T-helper 2 cell treated with Interferon-gamma antibody and Interleukin-4, amounts not matched to agents 5 μg/mL and 100 μg/mL, for 36 hours (primary cell): Measurements from ENCODE around the gene HADHA.

Source experiments
- DNase-seq: peaks from one replicate; pipeline ENCODE4 v3.0.0; 2021; ENCODE audit warnings: low spot score
- H3K27ac Mint-ChIP-seq: one replicate; pipeline ENCODE4 v1.8.0; 2021; ENCODE audit warnings: mild to moderate bottlenecking, mixed read lengths
- H3K27me3 Mint-ChIP-seq: one replicate; pipeline ENCODE4 v1.8.0; 2021; ENCODE audit warnings: low read depth, mixed read lengths
- H3K36me3 Mint-ChIP-seq: one replicate; pipeline ENCODE4 v1.8.0; 2021; ENCODE audit warnings: low read depth, mixed read lengths
- H3K4me1 Mint-ChIP-seq: one replicate; pipeline ENCODE4 v1.8.0; 2021; ENCODE audit warnings: low read depth, mixed read lengths
- H3K4me3 Mint-ChIP-seq: one replicate; pipeline ENCODE4 v1.8.0; 2022; ENCODE audit warnings: mild to moderate bottlenecking, moderate library complexity, mixed read lengths
- H3K9me3 Mint-ChIP-seq: one replicate; pipeline ENCODE4 v1.8.0; 2021; ENCODE audit warnings: mixed read lengths

Gene HADHA

DNA sequence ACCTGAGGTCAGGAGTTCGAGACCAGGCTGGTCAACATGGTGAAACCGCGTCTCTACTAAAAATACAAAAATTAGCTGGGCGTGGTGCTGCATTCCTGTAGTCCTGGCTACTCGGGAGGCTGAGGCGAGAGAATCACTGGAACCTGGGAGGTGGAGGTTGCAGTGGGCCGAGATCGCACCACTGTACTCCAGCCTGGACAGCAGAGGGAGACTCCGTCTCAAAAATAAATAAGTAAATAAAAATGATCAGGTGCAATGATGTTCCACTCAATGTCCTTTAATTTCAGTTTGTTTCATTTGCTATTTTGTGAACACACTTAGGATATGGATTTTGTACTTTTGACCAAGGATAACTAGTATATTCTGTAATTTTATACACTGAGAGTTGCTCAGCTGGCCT lies 9.3 kb downstream of the HADHA start:
- H3K27ac Mint-ChIP-seq: no peak overlapping the region
- H3K36me3 Mint-ChIP-seq: peaks cover 29% of the 10 kb centered on the region
- H3K4me1 Mint-ChIP-seq: peaks cover 8% of the 10 kb centered on the region
- no peak for DNase-seq
- H3K27me3 Mint-ChIP-seq: no peaks in the 10 kb centered on the region
- no peak overlapping the region for H3K4me3 Mint-ChIP-seq
- no peaks in the 10 kb centered on the region for H3K9me3 Mint-ChIP-seq

DNA sequence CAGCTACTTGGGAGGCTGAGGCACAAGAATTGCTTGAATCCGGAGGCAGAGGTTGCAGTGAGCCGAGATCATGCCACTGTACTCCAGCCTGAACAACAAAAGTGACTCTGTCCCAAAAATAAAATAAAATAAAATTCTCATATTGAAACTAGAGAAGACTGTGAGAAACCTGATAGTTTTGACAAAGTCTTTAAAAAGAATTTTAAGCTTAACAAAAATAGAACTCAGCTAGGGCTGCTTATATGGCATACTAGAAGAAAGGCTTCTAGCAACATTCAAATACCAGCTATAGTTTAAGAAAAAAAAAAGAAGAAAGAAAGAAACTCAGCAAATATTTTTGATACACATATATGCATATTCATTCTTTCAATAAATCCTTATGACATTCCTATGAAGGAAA lies 13.6 kb downstream of the HADHA start:
- Mint-ChIP-seq H3K36me3 (peaks cover 63% of the 10 kb centered on the region), H3K27me3 (no peaks in the 10 kb centered on the region), H3K4me3 (no peak overlapping the region), H3K27ac (no peak overlapping the region), H3K9me3 (peaks cover 13% of the 10 kb centered on the region), H3K4me1 (peaks cover 5% of the 10 kb centered on the region)
- no peak for DNase-seq

- Mint-ChIP-seq H3K27ac (no peak overlapping the region), H3K36me3 (peaks cover 72% of the 10 kb centered on the region), H3K4me1 (peaks cover 5% of the 10 kb centered on the region), H3K27me3 (no peaks in the 10 kb centered on the region), H3K9me3 (peaks cover 14% of the 10 kb centered on the region), H3K4me3 (no peak overlapping the region)
- no peak for DNase-seq
These were observed 14.8 kb downstream of the HADHA start for GRCh38 chr2:26229595-26229994.

DNA sequence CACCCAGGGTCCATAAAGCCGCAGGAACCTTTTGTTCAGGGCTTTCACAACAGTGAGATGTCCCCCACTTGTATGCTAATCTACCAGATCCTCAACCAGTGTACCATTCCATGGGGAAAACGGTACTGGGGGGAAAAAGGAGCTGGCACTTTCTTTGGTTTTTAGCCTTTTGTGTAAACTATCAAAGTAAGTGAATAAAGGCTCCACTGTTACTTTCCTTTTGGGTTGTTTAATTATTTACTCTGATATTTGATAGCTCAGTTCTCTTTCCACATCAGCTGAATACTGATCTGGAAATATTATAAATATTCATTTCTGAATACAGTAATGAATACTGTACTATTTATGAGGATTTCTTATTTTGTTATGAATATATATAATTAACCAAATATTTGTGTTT lies 20.3 kb downstream of the HADHA start:
- H3K9me3 Mint-ChIP-seq: peaks cover 14% of the 10 kb centered on the region
- H3K4me1 Mint-ChIP-seq: no peaks in the 10 kb centered on the region
- no peak for DNase-seq
- no peak overlapping the region for H3K27ac Mint-ChIP-seq
- H3K4me3 Mint-ChIP-seq: no peak overlapping the region
- peaks cover 47% of the 10 kb centered on the region for H3K36me3 Mint-ChIP-seq
- no peaks in the 10 kb centered on the region for H3K27me3 Mint-ChIP-seq

- no peaks in the 10 kb centered on the region for H3K4me1 Mint-ChIP-seq
- no peak for DNase-seq
- H3K9me3 Mint-ChIP-seq: peaks cover 14% of the 10 kb centered on the region
- no peaks in the 10 kb centered on the region for H3K27me3 Mint-ChIP-seq
- no peak overlapping the region for H3K27ac Mint-ChIP-seq
- peaks cover 41% of the 10 kb centered on the region for H3K36me3 Mint-ChIP-seq
- H3K4me3 Mint-ChIP-seq: no peak overlapping the region
These were observed 21.4 kb downstream of the HADHA start for GRCh38 chr2:26223018-26223417.

DNA sequence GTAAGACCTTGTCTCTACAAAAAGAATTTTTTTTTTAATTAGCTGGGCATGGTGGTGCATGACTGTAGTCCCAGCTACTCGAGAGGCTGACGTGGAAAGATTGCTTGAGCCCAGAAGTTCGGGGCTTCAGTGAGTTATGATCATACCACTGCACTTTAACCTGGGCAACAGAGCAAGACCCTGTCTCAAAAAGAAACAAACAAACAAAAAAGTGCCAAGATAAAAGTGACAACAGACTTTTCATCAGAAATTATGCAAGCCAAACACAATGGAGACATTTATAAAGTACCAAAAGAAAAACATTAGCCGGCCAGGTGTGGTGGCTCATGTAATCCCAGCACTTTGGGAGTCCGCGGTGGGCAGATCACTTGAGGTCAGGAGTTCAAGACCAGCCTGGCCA lies 26.7 kb downstream of the HADHA start:
- peaks cover 42% of the 10 kb centered on the region for H3K36me3 Mint-ChIP-seq
- DNase-seq: no peak
- no peaks in the 10 kb centered on the region for H3K4me1 Mint-ChIP-seq
- no peak overlapping the region for H3K4me3 Mint-ChIP-seq
- H3K27me3 Mint-ChIP-seq: no peaks in the 10 kb centered on the region
- no peaks in the 10 kb centered on the region for H3K9me3 Mint-ChIP-seq
- H3K27ac Mint-ChIP-seq: no peak overlapping the region

GRCh38 chr2:26216587-26216986 lies 27.8 kb downstream of the HADHA start:
- Mint-ChIP-seq H3K27ac (no peak overlapping the region), H3K4me1 (no peaks in the 10 kb centered on the region), H3K4me3 (no peak overlapping the region), H3K27me3 (no peaks in the 10 kb centered on the region), H3K9me3 (no peaks in the 10 kb centered on the region), H3K36me3 (peaks cover 47% of the 10 kb centered on the region)
- DNase-seq: no peak

DNA sequence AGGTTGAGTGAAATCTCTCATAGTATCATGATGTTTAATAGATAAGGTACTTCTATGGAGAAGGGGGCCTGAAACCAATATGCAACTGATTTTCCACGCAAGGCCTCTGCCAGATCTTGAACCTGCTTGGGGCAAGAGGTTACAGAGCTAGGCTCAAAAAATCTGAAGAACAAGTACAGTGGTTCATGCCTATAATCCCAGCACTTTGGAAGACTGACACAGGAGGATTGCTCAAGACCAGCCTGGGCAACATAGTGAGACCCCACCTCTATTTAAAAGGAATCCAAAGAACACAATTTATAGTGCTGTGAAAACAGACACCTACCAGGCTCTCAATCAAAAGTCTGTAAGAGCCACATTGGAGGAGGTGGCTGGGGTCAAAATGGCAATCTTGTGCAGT lies 28.6 kb downstream of the HADHA start:
- no peaks in the 10 kb centered on the region for H3K4me1 Mint-ChIP-seq
- no peak for DNase-seq
- peaks cover 52% of the 10 kb centered on the region for H3K36me3 Mint-ChIP-seq
- H3K9me3 Mint-ChIP-seq: no peaks in the 10 kb centered on the region
- no peaks in the 10 kb centered on the region for H3K27me3 Mint-ChIP-seq
- H3K27ac Mint-ChIP-seq: no peak overlapping the region
- no peak overlapping the region for H3K4me3 Mint-ChIP-seq

- Mint-ChIP-seq H3K27me3 (no peaks in the 10 kb centered on the region), H3K36me3 (peaks cover 56% of the 10 kb centered on the region), H3K27ac (no peak overlapping the region), H3K4me1 (no peaks in the 10 kb centered on the region), H3K4me3 (no peak overlapping the region), H3K9me3 (no peaks in the 10 kb centered on the region)
- no peak for DNase-seq
These were observed 29.7 kb downstream of the HADHA start for GRCh38 chr2:26214759-26215158.

- Mint-ChIP-seq H3K36me3 (peaks cover 57% of the 10 kb centered on the region), H3K27me3 (no peaks in the 10 kb centered on the region), H3K27ac (no peak overlapping the region), H3K4me1 (no peaks in the 10 kb centered on the region), H3K9me3 (no peaks in the 10 kb centered on the region), H3K4me3 (no peak overlapping the region)
- DNase-seq: no peak
These were observed 32.4 kb downstream of the HADHA start for GRCh38 chr2:26212011-26212410.

- H3K27me3 Mint-ChIP-seq: no peaks in the 10 kb centered on the region
- no peak overlapping the region for H3K27ac Mint-ChIP-seq
- H3K9me3 Mint-ChIP-seq: no peaks in the 10 kb centered on the region
- DNase-seq: no peak
- peaks cover 53% of the 10 kb centered on the region for H3K36me3 Mint-ChIP-seq
- H3K4me3 Mint-ChIP-seq: no peak overlapping the region
- no peaks in the 10 kb centered on the region for H3K4me1 Mint-ChIP-seq
These were observed 40.5 kb downstream of the HADHA start for GRCh38 chr2:26203906-26204305.

- H3K36me3 Mint-ChIP-seq: peaks cover 51% of the 10 kb centered on the region
- no peak for DNase-seq
- H3K27me3 Mint-ChIP-seq: no peaks in the 10 kb centered on the region
- H3K4me1 Mint-ChIP-seq: no peaks in the 10 kb centered on the region
- H3K27ac Mint-ChIP-seq: no peak overlapping the region
- no peak overlapping the region for H3K4me3 Mint-ChIP-seq
- no peaks in the 10 kb centered on the region for H3K9me3 Mint-ChIP-seq
These were observed 41.4 kb downstream of the HADHA start for GRCh38 chr2:26202981-26203490.

DNA sequence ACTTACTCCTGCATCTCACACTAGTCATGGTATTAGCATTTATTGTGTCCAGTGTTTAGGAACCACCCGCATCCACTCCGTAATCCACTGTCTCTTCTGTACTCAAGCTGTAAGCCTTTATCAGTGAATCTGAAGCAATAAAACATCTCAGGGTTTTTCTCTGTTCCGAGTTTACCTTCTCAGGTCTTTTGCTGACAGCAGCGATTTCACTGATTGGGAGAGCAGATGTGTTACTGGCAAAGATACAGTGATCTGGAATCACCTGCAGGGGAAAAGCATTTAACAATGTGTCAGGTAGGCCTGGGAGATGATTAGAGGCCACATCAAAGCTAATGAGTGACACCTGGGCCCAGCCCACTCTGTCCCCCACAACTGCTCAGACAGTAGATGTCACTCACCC lies 46.9 kb downstream of the HADHA start:
- no peaks in the 10 kb centered on the region for H3K27me3 Mint-ChIP-seq
- no peak overlapping the region for H3K4me3 Mint-ChIP-seq
- peaks cover 57% of the 10 kb centered on the region for H3K36me3 Mint-ChIP-seq
- no peaks in the 10 kb centered on the region for H3K4me1 Mint-ChIP-seq
- DNase-seq: no peak
- H3K27ac Mint-ChIP-seq: no peak overlapping the region
- H3K9me3 Mint-ChIP-seq: no peaks in the 10 kb centered on the region

GRCh38 chr2:26196683-26197418 lies 47.6 kb downstream of the HADHA start:
- no peaks in the 10 kb centered on the region for H3K27me3 Mint-ChIP-seq
- no peak overlapping the region for H3K4me3 Mint-ChIP-seq
- H3K4me1 Mint-ChIP-seq: no peaks in the 10 kb centered on the region
- no peak overlapping the region for H3K27ac Mint-ChIP-seq
- no peaks in the 10 kb centered on the region for H3K9me3 Mint-ChIP-seq
- H3K36me3 Mint-ChIP-seq: peaks cover 53% of the 10 kb centered on the region
- DNase-seq: no peak
